HG03439 (cell line): Measurements from ENCODE around the gene EML6.

Source experiments
- ATAC-seq: cut with Tn5 transposase; IDR thresholded peaks from one replicate; pipeline ENCODE4 v1.9.1; 2021; ENCODE audit warnings: mild to moderate bottlenecking, moderate library complexity; ENCODE audit not compliant: unreplicated experiment

EML6 gene

DNA sequence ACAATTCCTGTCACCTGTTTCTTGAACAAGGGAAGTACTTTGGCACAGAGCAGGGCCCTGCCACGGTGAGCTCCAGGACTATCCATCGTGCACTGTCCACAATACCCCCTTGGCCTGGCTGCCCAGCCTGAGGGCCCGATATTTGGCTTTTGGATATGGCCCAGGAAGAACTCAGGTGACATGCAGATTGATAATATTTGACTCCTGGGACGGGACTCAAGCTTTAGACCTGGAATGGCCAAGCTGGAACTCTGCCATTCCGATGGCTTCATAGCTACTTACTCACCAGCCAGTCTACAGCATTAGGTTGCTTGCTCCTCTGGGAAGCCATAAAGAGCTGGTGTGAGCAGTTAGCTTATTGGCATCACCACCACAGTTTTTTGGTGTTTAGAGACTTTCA, 26.6 kb downstream of the EML6 start:
- ATAC-seq: no peak

DNA sequence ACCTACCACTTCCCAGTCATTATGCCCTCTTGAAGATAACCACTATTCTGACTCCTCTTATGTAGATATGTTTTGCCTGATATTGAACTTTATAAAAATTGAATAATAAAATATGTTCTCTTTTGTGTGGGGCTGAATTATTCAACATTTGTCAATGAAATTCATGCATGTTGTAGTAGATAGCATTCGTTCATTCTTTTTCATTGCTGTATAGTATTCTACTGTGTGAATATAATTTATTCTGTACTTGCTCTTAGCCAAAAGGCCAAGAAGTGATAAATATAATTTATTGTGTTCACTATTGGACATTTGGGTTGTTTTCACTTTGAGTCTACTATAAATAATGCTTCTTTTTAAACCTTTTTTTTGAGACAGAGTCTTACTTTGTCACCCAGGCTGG, 29.0 kb downstream of the EML6 start:
- no peak for ATAC-seq

DNA sequence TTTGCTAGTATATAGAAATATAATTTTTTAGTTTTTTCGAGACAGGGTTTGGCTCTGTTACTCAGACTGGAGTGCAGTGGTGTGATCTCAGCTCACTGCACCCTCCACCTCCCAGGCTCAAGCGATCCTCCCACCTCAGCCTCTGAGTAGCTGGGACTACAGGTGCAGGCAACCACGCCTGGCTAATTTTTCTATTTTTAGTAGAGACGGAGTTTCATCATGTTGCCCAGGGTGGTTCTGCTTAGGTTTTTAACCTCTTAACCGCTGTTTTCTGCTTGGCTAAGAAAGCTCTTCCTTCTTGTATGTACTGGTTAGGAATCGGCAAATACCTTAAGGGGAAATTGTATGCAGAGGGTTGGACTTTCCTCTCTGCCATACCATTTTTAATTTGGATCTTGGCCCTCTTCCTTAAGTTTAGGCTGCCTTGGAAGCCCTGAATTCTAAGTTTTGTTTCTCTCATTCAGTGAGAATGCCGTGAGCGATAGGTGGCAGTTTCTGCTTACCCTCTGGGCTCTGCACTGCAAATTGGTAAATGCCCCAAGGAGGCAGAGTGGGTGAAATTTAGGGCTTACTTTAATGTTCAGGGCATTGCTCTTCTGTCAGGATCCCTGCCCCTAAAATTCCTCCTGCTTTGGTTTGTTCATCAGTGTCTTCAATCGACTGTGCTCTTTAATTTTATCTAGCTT, 32.3 kb downstream of the EML6 start:
- ATAC-seq: peak; percentile 57

- no peak for ATAC-seq
These were observed 34.0 kb downstream of the EML6 start for GRCh38 chr2:54757500-54757899.

DNA sequence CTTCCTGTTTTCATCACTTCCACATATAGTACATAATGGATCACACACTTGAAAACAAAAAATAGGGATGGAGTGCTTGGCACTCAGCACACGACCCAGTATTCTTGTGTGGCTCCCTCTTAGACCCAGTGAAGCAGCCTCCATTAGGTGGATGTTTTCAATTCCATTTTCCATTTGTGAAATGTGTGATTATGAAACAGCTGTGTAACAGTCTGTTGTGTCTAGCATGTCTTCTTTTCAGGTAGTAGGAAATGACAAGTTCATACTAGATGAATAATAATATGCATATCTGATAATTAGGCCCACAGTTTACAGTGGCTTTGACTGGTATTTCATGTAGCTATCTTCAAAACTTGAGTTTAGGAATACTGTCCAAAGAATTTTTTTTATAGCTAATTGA, 35.5 kb downstream of the EML6 start:
- ATAC-seq: no peak

DNA sequence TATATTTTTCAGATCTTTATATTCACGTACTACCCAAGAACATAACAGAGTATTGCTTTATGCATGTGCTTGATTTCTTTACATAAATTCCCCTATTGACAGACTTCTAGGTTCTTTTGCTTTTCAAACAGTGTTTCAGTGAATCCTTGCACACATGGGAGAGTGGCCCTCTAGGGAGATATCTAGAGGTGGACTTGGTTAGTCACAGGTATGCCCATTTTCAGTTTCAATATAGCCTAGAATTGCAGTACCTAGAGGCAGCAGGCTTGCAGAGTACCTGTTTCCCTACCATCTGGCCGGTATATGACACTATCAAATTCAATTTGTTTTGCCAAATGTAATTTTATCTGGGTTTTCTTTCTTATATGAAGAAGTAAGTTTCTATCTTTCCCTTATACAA, 36.8 kb downstream of the EML6 start:
- ATAC-seq: no peak

DNA sequence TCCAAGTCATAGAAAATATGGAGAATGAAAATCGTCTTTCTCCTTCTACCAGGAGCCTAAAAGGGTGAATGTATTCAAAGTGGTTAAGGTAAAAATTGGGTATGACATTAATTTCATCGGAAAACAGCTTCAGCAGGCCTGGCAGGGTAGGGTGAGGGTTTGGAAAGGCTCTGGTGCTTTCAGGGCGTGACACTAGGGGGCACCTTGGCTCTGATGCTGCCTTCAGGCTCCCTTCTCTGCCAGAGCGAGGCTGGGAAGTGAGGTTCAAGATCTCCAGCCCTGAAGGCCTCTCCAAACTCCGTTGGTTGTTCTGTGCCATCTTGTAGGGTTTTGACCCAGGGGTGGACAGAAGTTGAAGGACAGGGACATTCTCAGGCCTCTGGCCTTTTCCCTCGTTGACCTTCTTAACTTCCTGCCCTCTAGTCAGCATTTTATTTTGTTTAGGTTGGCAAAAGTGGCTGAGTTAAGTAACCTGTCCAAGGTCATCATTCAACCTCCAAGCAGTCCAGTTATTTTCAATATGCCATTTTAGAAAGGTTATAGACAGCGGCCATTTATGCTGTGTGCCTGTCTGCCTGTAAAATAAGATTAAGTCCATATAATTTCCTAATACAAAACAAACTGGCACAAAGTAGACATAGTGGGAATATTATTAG, 40.3 kb downstream of the EML6 start:
- no peak for ATAC-seq

DNA sequence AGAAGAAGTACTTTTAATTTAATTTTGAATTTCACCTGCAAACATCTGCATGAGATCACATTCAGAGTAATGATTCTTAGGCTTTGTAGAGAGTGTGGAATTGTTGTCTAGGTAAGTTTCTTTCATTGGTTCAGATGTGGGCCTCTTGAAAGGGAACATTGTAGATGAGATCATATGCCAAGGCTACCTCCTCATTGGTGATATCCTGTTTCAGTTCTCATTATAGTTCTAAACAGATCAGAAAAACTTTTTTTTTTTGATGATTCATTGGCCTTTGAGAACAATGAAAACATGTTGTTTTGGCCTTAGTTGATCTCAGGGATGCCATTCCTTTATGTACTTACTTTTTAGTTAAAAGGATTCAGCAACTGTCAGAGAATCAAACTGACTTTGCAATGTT, 44.5 kb downstream of the EML6 start:
- no peak for ATAC-seq

DNA sequence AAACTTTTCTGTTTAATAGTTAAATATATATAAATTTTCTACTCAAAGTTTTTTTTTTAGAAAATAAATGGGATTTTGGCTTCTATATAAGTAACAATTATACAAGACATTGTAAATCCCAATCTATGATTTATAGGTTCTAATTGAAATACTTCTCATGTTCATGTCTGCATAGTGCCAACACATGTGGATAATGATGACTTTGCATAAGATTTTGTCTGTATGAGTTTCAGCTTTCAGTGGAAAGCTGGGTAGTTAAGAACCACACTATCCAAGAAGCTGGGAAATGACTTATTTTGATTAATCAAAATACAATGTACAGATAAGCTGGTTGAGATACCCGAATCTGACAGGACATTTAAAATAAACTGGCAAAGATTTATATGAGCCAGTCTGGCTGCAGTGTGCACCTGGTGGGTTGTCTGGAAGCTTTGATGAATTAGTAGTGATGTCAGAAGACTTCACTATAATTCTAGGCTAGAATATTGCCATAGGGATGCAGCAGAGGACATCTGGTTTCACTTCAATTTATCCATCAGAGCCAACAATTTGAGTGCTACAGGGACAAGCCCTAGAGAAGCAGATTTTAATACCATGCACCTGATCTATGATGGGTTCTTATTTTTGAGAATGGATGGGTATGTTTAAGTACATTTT, 45.4 kb downstream of the EML6 start:
- no peak for ATAC-seq

DNA sequence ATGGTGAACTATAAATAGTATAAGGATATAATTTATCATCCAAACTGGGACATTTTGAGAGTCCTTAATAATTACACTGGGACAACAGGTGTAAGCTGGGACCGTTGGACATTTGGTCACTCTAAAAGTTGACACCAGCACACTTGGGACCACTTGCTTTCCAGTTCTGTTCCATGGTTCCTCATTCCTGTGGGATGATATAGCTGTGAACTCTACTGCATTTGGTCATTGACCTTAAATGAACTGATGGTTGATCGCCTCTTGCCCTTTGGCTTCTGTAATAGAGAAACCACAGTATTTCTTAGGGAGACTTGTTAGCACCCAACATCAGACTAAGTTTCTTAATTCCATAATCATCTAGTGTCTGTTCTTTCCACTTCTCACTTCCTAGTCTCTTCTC, 46.7 kb downstream of the EML6 start:
- ATAC-seq: no peak

DNA sequence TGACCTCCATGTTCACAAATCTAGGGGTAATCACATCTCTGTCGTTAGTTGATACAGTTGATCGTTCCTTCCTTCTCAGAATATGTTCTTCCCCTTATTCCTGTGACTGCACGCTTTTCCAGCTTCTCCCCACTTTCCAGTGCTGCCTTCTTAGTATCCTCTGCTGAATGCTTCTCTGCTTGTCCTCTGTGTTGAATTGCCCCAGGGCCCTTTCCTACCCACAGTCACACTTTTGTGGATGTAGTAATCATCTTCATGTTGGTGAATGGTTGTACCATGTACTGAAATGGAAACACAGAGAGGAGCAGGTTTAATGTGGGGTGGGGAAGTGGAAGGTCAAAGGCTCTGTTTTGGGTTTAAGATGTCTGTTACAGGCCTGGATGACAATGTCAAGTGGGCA, 47.2 kb downstream of the EML6 start:
- no peak for ATAC-seq

- ATAC-seq: no peak
These were observed 47.9 kb downstream of the EML6 start for GRCh38 chr2:54771166-54771885.

- no peak for ATAC-seq
These were observed 48.6 kb downstream of the EML6 start for GRCh38 chr2:54772110-54772509.

DNA sequence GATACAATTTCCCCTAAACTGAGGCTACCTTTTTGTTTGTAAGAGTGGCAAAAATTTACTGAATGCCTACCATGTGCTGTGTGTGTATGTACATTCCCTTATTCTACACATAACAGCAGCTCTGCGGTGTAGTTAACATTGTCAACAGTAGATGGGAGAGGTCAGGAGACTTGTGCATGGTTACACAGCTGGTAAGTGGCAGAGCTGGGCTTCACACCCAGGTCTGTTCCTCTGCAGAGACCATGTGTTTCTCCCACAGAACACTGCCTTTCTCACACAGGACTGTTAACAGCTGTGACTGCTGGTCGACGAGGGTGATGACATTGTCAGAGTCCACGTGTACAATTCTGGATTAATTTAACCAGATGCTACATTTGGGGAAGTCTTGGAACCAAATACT, 49.1 kb downstream of the EML6 start:
- ATAC-seq: no peak

- ATAC-seq: no peak
These were observed 49.8 kb downstream of the EML6 start for GRCh38 chr2:54773233-54773632.

- no peak for ATAC-seq
These were observed 50.4 kb downstream of the EML6 start for GRCh38 chr2:54773838-54774237.

DNA sequence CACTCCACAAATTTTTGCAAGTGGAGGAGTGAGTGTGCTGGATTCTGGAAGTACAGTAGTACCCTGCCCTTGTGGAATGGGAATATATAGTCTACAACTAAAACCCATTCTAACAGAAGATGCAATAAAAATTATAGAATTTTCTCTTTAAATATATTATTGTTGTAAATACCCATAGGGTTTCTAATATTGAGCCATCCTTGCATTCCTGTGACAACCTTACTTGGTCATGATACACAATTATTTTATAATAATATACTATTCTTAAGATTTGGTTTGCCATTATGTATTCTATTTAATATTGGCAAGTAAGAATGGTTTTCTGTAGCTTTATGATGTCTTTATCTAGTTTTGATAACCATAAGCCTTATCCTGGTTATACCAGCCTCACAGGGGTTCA, 52.2 kb downstream of the EML6 start:
- no peak for ATAC-seq

DNA sequence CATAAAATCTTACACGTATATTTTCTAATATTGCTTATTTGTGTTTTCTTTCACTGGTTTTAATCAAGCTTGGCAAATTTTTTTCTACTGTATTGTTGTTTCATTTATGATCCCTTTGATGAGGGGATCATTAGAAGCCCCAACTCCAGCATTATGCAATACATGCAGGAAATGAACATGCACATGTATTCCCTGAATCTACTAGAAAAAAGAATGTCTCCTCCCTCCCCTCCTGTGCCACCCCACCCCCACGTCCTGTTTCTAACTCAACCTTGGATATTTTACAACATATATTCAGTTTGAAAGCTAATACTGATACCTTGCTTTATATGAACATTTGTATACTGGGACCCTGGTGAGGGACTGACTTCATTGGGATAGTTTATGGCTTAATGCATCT, 53.0 kb downstream of the EML6 start:
- no peak for ATAC-seq

DNA sequence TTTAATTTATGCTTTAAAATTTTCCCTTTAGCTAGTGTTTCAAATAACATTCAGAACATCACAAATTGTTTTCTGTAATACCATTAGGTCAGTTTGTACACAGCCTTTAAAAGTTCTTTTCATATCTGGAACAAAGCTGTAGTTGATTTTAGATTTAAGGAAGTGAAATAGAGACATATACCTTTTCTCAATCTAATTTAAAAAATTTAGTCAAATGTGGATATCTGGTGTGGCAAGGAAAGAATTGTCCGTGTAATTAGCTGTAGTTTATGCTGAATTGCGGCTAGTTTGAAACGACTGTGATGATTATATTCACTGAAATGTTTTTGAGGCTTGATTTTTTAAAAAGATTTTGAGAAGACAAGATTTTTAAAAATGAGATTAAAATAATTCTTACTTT, 59.9 kb downstream of the EML6 start:
- no peak for ATAC-seq

DNA sequence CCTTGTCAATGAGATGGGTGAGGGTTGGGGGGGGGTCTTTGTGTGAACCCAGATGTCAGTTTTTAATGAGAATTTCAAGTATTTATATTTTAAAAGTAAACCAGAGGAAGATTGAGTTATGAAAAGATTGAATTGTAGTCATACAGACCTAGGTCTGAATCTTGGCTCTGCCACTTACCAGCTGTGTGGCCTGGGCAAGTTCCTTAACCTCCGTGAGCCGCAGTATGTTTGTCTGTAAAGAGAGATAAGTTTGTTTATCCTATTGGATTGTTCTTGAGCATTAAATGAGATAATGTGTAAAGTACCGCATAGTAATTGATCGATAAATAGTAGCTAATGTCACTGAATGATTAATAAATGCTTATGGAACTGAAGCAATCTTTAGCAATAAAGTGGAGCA, 63.8 kb downstream of the EML6 start:
- no peak for ATAC-seq

- no peak for ATAC-seq
These were observed 64.4 kb downstream of the EML6 start for GRCh38 chr2:54787755-54788366.
